GM23338 (cell line): ENCODE data around the gene DNAJC15. TPM values are rescaled to one million over a fixed set of nuclear protein-coding genes. Genes with fewer than 3 reads are reported as not detected.

Experiments used
- ATAC-seq: fragments of 200-7000 bp; cut with Tn5 transposase; 3 replicates; pipeline ENCODE4 v1.9.1; 2020
- DNase-seq: peaks from one replicate; pipeline ENCODE4 v3.0.0-alpha.2; 2015; ENCODE audit warnings: low spot score
- H2AFZ ChIP-seq: fragments of 200-600 bp; sonication (generic); 2 replicates; pipeline ENCODE4 v1.8.0; 2016; ENCODE audit warnings: antibody characterized with exemption, mild to moderate bottlenecking, moderate library complexity
- H3F3A ChIP-seq: fragments of 200-600 bp; sonication (generic); replicated peaks from 2 replicates; pipeline ENCODE4 v1.8.0; 2017; ENCODE audit warnings: antibody characterized with exemption, mixed run types, low read depth
- H3K27ac ChIP-seq: fragments of 200-600 bp; sonication (generic); 2 replicates; pipeline ENCODE4 v1.6.1; 2016; ENCODE audit warnings: low read depth
- H3K27me3 ChIP-seq: fragments of 200-600 bp; sonication (generic); 2 replicates; pipeline ENCODE4 v1.8.0; 2016; ENCODE audit warnings: mild to moderate bottlenecking, mixed run types, moderate library complexity; ENCODE audit not compliant: insufficient read depth
- H3K36me3 ChIP-seq: fragments of 200-600 bp; sonication (generic); 2 replicates; pipeline ENCODE4 v1.8.0; 2016; ENCODE audit warnings: mild to moderate bottlenecking; ENCODE audit not compliant: insufficient read depth
- H3K4me1 ChIP-seq: fragments of 200-600 bp; sonication (generic); 2 replicates; pipeline ENCODE4 v1.8.0; 2016; ENCODE audit warnings: mild to moderate bottlenecking, moderate library complexity; ENCODE audit not compliant: insufficient read depth
- H3K4me2 ChIP-seq: fragments of 200-600 bp; sonication (generic); 2 replicates; pipeline ENCODE4 v1.7.1; 2017; ENCODE audit warnings: mixed run types
- H3K4me3 ChIP-seq: fragments of 200-600 bp; sonication (generic); 2 replicates; pipeline ENCODE4 v1.6.1; 2016; ENCODE audit warnings: mixed run types
- H3K79me2 ChIP-seq: fragments of 200-600 bp; sonication (generic); replicated peaks from 2 replicates; pipeline ENCODE4 v1.8.0; 2017; ENCODE audit warnings: mild to moderate bottlenecking; ENCODE audit not compliant: insufficient read depth
- H3K9me2 ChIP-seq: fragments of 200-600 bp; sonication (generic); 2 replicates; pipeline ENCODE4 v1.8.0; 2017; ENCODE audit not compliant: insufficient read depth
- H4K20me1 ChIP-seq: fragments of 200-600 bp; sonication (generic); replicated peaks from 2 replicates; pipeline ENCODE4 v1.8.0; 2017; ENCODE audit warnings: mild to moderate bottlenecking; ENCODE audit not compliant: insufficient read depth
- H3K27ac Mint-ChIP-seq: 2 replicates; pipeline ENCODE4 v1.8.0; 2020; ENCODE audit warnings: inconsistent platforms, mild to moderate bottlenecking, moderate library complexity, mixed read lengths
- H3K27me3 Mint-ChIP-seq: 3 replicates; pipeline ENCODE4 v1.8.0; 2022; ENCODE audit warnings: low read depth, mild to moderate bottlenecking, moderate library complexity, mixed read lengths, inconsistent platforms; ENCODE audit not compliant: insufficient read depth, poor library complexity
- H3K36me3 Mint-ChIP-seq: 3 replicates; pipeline ENCODE4 v1.8.0; 2021; ENCODE audit warnings: low read depth, mild to moderate bottlenecking, inconsistent platforms, moderate library complexity, mixed read lengths
- H3K4me1 Mint-ChIP-seq: 3 replicates; pipeline ENCODE4 v1.8.0; 2020; ENCODE audit warnings: mild to moderate bottlenecking, inconsistent platforms, mixed read lengths
- H3K4me3 Mint-ChIP-seq: 3 replicates; pipeline ENCODE4 v1.8.0; 2021; ENCODE audit warnings: moderate library complexity, mild to moderate bottlenecking, inconsistent platforms, mixed read lengths
- H3K9me3 Mint-ChIP-seq: 3 replicates; pipeline ENCODE4 v1.8.0; 2020; ENCODE audit warnings: moderate library complexity, mild to moderate bottlenecking, inconsistent platforms, mixed read lengths
- CREB1 ChIP-seq: fragments of 250-450 bp; sonication (Bioruptor Pico); IDR thresholded peaks from 2 replicates; pipeline ENCODE4 v1.5.0; 2020; ENCODE audit warnings: low read depth, mild to moderate bottlenecking, moderate library complexity
- EZH2 ChIP-seq: fragments of 200-600 bp; sonication (generic); IDR thresholded peaks from one replicate; pipeline ENCODE4 v1.8.0; 2017; ENCODE audit warnings: antibody characterized with exemption, mild to moderate bottlenecking, low read depth; ENCODE audit not compliant: unreplicated experiment
- EZH2phosphoT487 ChIP-seq: fragments of 200-600 bp; sonication (generic); IDR thresholded peaks from one replicate; pipeline ENCODE4 v1.8.1; 2018; ENCODE audit warnings: antibody characterized with exemption; ENCODE audit not compliant: unreplicated experiment
- JUNB ChIP-seq: IDR thresholded peaks from one replicate; pipeline ENCODE4 v1.6.1; 2016; ENCODE audit warnings: antibody characterized with exemption; ENCODE audit not compliant: unreplicated experiment
- NANOG ChIP-seq: IDR thresholded peaks from 2 replicates; pipeline ENCODE4 v1.6.1; 2016; ENCODE audit warnings: antibody characterized with exemption, borderline replicate concordance
- POLR2AphosphoS5 ChIP-seq: IDR thresholded peaks from 2 replicates; pipeline ENCODE4 v1.6.1; 2016; ENCODE audit warnings: antibody characterized with exemption, low read depth
- STAT1 ChIP-seq: IDR thresholded peaks from one replicate; pipeline ENCODE4 v1.6.1; 2016; ENCODE audit warnings: antibody characterized with exemption; ENCODE audit not compliant: unreplicated experiment
- ZNF114 ChIP-seq: fragments of 250-450 bp; sonication (Bioruptor Pico); IDR thresholded peaks from 2 replicates; pipeline ENCODE4 v1.5.0; 2020; ENCODE audit warnings: mild to moderate bottlenecking, moderate library complexity
- ZNF331 ChIP-seq: fragments of 250-450 bp; sonication (Bioruptor Pico); IDR thresholded peaks from 2 replicates; pipeline ENCODE4 v1.5.0; 2020; ENCODE audit warnings: low read depth, mild to moderate bottlenecking, moderate library complexity
- polyA plus RNA-seq: library from polyadenylated mRNA; unstranded; fragments of >200 nt; fragmentation: Nextera tagmentation; extraction: Ambion mirVana; gene quantifications from 2 replicates; pipeline ENCODE4 v1.2.1, GENCODE V29; 2016
- total RNA-seq: library from RNA; depleted of rRNA; stranded (reverse); fragments of >200 nt; shearing (Covaris generic); gene quantifications from 2 replicates; pipeline ENCODE4 v1.2.3, GENCODE V29; 2014
- TF ChIP-seq, protein P1 (sequence below): fragments of 250-450 bp; sonication (Bioruptor Pico); IDR thresholded peaks from 2 replicates; pipeline ENCODE4 v1.5.0; 2020; ENCODE audit warnings: mild to moderate bottlenecking, moderate library complexity
- TF ChIP-seq, protein P2 (sequence below): IDR thresholded peaks from 2 replicates; pipeline ENCODE4 v1.6.1; 2016; ENCODE audit warnings: antibody characterized with exemption

The DNAJC15 gene
- total and polyA plus RNA-seq, 2 experiments from 2014 or later = 11.4 to 80.4 TPM

DNA sequence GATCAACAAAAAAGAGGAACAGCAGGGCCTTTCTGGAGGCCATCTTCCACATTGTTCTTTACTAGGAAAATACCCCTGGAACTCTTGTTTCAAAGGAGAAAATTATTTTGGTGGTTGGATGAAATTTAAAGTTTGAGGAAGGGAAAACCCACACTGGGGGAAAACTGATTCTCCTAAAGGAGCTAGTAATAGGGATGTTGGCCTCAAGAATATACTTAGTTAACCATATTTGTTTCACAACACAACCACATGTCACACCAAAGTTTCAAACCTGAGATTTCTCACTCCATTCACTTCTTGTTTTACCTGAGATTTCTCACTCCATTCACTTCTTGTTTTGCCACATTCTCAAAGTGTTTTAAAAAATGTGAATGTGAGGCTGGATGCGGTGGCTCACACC lies 28.5 kb upstream of the DNAJC15 start (continued):
- TF ChIP-seq POLR2AphosphoS5 (no peak), ZNF331 (CRISPR knock-in tag) (no peak), NANOG (no peak), EZH2phosphoT487 (no peak), ZNF114 (CRISPR knock-in tag) (no peak), EZH2 (no peak)
- TF ChIP-seq, protein P1, sequence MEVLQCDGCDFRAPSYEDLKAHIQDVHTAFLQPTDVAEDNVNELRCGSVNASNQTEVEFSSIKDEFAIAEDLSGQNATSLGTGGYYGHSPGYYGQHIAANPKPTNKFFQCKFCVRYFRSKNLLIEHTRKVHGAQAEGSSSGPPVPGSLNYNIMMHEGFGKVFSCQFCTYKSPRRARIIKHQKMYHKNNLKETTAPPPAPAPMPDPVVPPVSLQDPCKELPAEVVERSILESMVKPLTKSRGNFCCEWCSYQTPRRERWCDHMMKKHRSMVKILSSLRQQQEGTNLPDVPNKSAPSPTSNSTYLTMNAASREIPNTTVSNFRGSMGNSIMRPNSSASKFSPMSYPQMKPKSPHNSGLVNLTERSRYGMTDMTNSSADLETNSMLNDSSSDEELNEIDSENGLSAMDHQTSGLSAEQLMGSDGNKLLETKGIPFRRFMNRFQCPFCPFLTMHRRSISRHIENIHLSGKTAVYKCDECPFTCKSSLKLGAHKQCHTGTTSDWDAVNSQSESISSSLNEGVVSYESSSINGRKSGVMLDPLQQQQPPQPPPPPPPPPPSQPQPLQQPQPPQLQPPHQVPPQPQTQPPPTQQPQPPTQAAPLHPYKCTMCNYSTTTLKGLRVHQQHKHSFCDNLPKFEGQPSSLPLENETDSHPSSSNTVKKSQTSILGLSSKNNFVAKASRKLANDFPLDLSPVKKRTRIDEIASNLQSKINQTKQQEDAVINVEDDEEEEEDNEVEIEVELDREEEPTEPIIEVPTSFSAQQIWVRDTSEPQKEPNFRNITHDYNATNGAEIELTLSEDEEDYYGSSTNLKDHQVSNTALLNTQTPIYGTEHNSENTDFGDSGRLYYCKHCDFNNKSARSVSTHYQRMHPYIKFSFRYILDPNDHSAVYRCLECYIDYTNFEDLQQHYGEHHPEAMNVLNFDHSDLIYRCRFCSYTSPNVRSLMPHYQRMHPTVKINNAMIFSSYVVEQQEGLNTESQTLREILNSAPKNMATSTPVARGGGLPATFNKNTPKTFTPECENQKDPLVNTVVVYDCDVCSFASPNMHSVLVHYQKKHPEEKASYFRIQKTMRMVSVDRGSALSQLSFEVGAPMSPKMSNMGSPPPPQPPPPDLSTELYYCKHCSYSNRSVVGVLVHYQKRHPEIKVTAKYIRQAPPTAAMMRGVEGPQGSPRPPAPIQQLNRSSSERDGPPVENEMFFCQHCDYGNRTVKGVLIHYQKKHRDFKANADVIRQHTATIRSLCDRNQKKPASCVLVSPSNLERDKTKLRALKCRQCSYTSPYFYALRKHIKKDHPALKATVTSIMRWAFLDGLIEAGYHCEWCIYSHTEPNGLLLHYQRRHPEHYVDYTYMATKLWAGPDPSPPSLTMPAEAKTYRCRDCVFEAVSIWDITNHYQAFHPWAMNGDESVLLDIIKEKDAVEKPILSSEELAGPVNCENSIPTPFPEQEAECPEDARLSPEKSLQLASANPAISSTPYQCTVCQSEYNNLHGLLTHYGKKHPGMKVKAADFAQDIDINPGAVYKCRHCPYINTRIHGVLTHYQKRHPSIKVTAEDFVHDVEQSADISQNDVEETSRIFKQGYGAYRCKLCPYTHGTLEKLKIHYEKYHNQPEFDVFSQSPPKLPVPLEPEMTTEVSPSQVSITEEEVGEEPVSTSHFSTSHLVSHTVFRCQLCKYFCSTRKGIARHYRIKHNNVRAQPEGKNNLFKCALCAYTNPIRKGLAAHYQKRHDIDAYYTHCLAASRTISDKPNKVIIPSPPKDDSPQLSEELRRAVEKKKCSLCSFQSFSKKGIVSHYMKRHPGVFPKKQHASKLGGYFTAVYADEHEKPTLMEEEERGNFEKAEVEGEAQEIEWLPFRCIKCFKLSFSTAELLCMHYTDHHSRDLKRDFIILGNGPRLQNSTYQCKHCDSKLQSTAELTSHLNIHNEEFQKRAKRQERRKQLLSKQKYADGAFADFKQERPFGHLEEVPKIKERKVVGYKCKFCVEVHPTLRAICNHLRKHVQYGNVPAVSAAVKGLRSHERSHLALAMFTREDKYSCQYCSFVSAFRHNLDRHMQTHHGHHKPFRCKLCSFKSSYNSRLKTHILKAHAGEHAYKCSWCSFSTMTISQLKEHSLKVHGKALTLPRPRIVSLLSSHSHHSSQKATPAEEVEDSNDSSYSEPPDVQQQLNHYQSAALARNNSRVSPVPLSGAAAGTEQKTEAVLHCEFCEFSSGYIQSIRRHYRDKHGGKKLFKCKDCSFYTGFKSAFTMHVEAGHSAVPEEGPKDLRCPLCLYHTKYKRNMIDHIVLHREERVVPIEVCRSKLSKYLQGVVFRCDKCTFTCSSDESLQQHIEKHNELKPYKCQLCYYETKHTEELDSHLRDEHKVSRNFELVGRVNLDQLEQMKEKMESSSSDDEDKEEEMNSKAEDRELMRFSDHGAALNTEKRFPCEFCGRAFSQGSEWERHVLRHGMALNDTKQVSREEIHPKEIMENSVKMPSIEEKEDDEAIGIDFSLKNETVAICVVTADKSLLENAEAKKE (CRISPR knock-in tag) = no peak

DNA sequence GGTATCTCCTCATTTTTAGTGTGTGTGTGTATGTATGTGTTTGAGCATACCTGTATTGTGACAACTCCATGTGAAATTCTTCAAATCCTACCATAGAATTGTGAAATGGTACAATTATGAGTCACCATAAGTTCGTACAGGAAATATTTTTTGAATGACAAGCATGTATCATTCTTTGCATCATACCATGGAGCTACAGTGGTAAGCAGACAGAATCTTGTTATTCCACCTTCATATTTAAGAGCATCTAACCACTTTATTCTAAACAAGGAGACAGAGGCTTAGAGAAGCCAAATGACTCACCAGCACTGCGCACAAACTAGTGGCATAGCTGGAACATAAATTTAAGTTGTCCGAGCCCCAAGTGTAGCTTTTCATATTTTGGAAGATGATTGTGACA lies 26.8 kb upstream of the DNAJC15 start:
- ATAC-seq = no peak
- H3K27me3 ChIP-seq = peaks cover 24% of the 10 kb centered on the region
- no peak overlapping the region for H3K4me2 ChIP-seq
- 0 out of 2 replicates have a peak, but pooled peaks cover 5% of the 10 kb centered on the region for H3K9me2 ChIP-seq
- H3K9me3 Mint-ChIP-seq = no peaks in the 10 kb centered on the region
- no peak overlapping the region for H3K4me3 Mint-ChIP-seq
- H4K20me1 ChIP-seq = no peaks in the 10 kb centered on the region
- H3K36me3 Mint-ChIP-seq = no peaks in the 10 kb centered on the region
- no peaks in the 10 kb centered on the region for H3F3A ChIP-seq
- H3K36me3 ChIP-seq = no peaks in the 10 kb centered on the region
- no peak overlapping the region for H2AFZ ChIP-seq
- no peak overlapping the region for H3K4me3 ChIP-seq
- peaks cover 15% of the 10 kb centered on the region for H3K27me3 Mint-ChIP-seq
- peaks cover 6% of the 10 kb centered on the region; the same call in 2 of the 3 replicates for H3K4me1 Mint-ChIP-seq
- no peaks in the 10 kb centered on the region for H3K79me2 ChIP-seq
- H3K27ac ChIP-seq = no peak overlapping the region
- no peak overlapping the region for H3K27ac Mint-ChIP-seq
- DNase-seq = no peak
- 0 out of 2 replicates have a peak, but pooled peaks cover 11% of the 10 kb centered on the region for H3K4me1 ChIP-seq
- no peak for TF ChIP-seq NANOG
- no peak for TF ChIP-seq EZH2phosphoT487
- TF ChIP-seq EZH2 = no peak
- TF ChIP-seq STAT1 = no peak
- TF ChIP-seq JUNB = no peak
- TF ChIP-seq, protein P2, sequence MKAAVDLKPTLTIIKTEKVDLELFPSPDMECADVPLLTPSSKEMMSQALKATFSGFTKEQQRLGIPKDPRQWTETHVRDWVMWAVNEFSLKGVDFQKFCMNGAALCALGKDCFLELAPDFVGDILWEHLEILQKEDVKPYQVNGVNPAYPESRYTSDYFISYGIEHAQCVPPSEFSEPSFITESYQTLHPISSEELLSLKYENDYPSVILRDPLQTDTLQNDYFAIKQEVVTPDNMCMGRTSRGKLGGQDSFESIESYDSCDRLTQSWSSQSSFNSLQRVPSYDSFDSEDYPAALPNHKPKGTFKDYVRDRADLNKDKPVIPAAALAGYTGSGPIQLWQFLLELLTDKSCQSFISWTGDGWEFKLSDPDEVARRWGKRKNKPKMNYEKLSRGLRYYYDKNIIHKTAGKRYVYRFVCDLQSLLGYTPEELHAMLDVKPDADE = no peak
- TF ChIP-seq CREB1 (CRISPR knock-in tag) = no peak
